ENCODE data around the gene RFTN1. TPM values are rescaled to one million over a fixed set of nuclear protein-coding genes. Genes with fewer than 3 reads are reported as not detected.

The RFTN1 gene
- total RNA-seq, 2 experiments from 2014 or later: 101 to 113 TPM

DNA sequence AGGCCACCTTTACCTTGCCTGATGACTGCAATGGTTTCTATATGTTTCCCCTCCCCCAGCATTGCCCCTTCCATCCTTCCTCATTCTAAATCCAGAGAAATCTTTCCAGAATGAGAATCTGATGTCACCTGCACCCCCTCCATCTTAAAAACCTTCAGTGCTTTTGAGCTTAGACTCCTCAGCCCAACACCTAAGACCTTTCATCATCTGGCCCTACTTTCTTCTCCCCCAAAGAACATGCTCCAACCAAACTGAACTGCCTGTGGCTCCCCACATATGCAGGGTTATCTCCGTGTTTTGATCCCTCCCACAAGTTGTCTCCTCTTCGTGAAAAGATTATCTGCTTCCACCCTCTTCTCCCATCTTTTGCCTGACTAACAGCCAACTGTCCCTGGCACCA lies 27.3 kb downstream of the RFTN1 start:
- no peaks in the 10 kb centered on the region for H3K9me3 Mint-ChIP-seq (ENCODE audit: low read depth)
- H3K4me1 Mint-ChIP-seq: peaks cover 61% of the 10 kb centered on the region
- DNase-seq: no peak
- CTCF ChIA-PET: no interaction called here
- POLR2A ChIA-PET: interaction anchor here (0.6 to 1.2 kb wide), 2 partner anchors 18 to 26 kb away, joined by 4 to 5 read pairs; no protein-coding TSS in a partner anchor
- H3K27me3 Mint-ChIP-seq: no peaks in the 10 kb centered on the region
- no peak overlapping the region for H3K4me3 Mint-ChIP-seq
- peak overlapping the region; percentile 47 for H3K27ac Mint-ChIP-seq
- H3K36me3 Mint-ChIP-seq (ENCODE audit: low read depth): peaks cover 63% of the 10 kb centered on the region
- no peak for ATAC-seq
- intact Hi-C loops (cut with DNase I, micrococcal nuclease): no loop called here

DNA sequence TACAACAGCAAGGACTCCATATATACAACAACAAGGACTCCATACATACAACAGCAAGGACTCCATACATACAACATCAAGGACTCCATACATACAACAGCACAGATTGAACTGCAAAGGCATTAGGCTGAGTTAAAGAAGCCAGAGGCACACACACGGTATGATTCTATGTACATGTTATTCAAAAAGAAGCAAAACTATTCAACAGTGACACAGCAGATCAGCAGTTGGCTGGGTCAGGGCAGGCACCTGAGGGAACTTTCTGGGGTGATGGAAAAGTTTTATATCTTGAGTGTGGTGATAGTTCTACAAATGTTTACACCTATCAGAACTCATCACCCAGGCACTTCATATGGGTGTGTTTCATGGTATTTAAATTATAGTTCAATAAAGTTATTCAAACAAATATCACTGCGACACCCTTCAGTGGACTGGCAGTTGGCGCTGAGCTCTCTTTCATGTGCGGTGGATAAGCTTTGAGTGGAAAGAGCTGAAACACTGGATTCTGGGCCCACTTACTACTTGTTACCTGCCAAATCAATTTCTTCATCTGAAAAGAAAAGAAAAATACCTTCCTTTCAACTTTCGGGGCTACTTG lies 28.0 kb downstream of the RFTN1 start:
- no peaks in the 10 kb centered on the region for H3K27me3 Mint-ChIP-seq
- no peak for ATAC-seq
- no peak overlapping the region for H3K4me3 Mint-ChIP-seq
- intact Hi-C loops (cut with DNase I, micrococcal nuclease): loop anchor here in 1 of 2 experiments (2.0 kb wide), 1 partner anchor 15 kb away; no protein-coding TSS in a partner anchor
- H3K4me1 Mint-ChIP-seq: peaks cover 68% of the 10 kb centered on the region
- ChIA-PET CTCF (interaction anchor here (0.5 to 1.8 kb wide), 2 partner anchors 9 to 25 kb away, joined by 3 to 5 read pairs; no protein-coding TSS in a partner anchor), POLR2A (interaction anchor here (0.6 to 1.2 kb wide), 2 partner anchors 19 to 26 kb away, joined by 4 to 5 read pairs; no protein-coding TSS in a partner anchor)
- peak overlapping the region; percentile 47 for H3K27ac Mint-ChIP-seq
- DNase-seq: no peak
- peaks cover 61% of the 10 kb centered on the region for H3K36me3 Mint-ChIP-seq (ENCODE audit: low read depth)
- H3K9me3 Mint-ChIP-seq (ENCODE audit: low read depth): no peaks in the 10 kb centered on the region

DNA sequence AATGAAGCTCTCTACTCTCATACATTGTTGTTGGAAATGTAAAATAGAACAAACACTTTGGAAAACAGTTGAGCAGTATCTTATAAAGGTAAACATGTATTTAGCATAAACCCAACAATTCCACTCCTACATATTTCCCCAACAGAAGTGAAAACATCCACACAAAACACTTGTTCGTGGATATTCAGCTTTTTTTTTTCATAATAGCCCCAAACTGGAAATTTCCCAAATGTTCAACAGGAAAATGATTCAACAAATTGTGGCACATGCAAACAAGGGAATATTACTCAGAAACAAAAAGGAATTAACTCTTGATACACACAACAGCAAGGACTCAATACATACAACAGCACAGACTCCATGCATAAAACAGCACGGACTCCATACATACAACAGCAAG lies 28.5 kb downstream of the RFTN1 start:
- no peak for DNase-seq
- intact Hi-C loops (cut with DNase I, micrococcal nuclease): loop anchor here in 1 of 2 experiments (2.0 kb wide), 1 partner anchor 16 kb away; no protein-coding TSS in a partner anchor
- ChIA-PET POLR2A (no interaction called here), CTCF (interaction anchor here (0.5 to 1.8 kb wide), 2 partner anchors 8 to 25 kb away, joined by 3 to 5 read pairs; no protein-coding TSS in a partner anchor)
- no peak for ATAC-seq
- Mint-ChIP-seq H3K4me1 (peaks cover 73% of the 10 kb centered on the region), H3K27me3 (no peaks in the 10 kb centered on the region), H3K4me3 (no peak overlapping the region), H3K36me3 (ENCODE audit: low read depth) (peaks cover 63% of the 10 kb centered on the region), H3K9me3 (ENCODE audit: low read depth) (no peaks in the 10 kb centered on the region), H3K27ac (no peak overlapping the region)

DNA sequence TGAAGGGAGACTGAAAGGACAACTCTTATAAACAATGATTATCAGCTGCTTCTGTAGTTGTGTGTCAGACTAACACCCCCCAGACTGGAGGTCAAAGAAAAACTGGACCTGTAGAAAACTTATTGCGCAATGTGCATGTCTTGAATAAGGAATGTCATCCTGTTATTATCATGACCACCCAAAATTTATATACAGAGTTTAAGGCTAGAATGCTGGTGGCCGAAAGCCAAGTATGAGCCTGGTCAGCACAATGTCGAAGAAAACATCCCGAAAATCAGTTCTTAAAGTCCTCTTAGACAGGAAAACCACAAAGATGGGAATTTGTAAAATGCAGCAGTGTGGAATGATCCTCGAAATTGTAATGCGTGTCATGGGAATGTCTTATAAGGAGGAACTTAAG lies 29.3 kb downstream of the RFTN1 start:
- no peak overlapping the region for H3K4me3 Mint-ChIP-seq
- no peaks in the 10 kb centered on the region for H3K9me3 Mint-ChIP-seq (ENCODE audit: low read depth)
- ChIA-PET POLR2A (no interaction called here), CTCF (interaction anchor here (1.0 to 2.5 kb wide), 3 partner anchors 8 to 28 kb away, joined by 3 to 10 read pairs (median 5); no protein-coding TSS in a partner anchor)
- intact Hi-C loops (cut with DNase I, micrococcal nuclease): loop anchor here in 1 of 2 experiments (2.0 kb wide), 1 partner anchor 17 kb away; no protein-coding TSS in a partner anchor
- ATAC-seq (no peak), DNase-seq (no peak)
- no peaks in the 10 kb centered on the region for H3K27me3 Mint-ChIP-seq
- peaks cover 71% of the 10 kb centered on the region for H3K4me1 Mint-ChIP-seq
- H3K36me3 Mint-ChIP-seq (ENCODE audit: low read depth): peaks cover 64% of the 10 kb centered on the region
- no peak overlapping the region for H3K27ac Mint-ChIP-seq

DNA sequence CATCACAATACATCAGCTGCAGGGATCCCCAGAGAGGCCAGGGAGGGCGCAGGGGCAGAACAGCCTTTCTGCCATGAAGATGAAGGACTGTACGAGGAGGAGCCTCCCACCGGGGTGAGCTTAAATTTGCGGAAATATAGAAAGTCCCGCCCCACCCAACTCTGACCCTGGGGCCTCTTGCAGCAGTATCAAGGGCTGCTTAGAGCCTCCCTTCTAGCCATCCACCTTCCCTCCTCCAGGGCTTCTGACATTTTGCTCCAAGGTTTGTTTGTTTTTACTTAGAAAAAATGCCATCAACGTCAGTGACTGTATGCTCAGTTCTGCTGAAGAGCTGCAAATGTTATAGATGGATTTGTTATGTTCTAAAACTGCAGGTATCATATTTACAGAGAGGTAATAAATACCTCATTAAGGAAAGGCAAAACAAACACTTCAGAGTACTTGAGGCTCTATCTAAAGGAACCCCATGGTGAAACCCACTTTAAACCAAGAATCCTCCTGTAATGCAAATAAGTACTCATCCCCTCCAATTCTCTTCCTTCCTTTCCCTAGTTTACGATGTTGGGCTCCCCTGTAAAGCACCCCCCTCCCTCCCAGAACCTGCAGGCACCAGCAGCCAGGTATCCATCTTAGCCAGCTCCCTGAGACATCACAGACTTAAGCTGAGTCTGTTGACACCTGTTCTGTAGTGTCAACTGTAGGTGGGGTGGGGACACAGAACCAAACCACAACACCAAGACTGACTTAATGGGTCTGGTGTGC lies 30.5 kb downstream of the RFTN1 start:
- H3K27me3 Mint-ChIP-seq: no peaks in the 10 kb centered on the region
- H3K9me3 Mint-ChIP-seq (ENCODE audit: low read depth): no peaks in the 10 kb centered on the region
- intact Hi-C loops (cut with DNase I, micrococcal nuclease): loop anchor here (1.0 to 2.0 kb wide), 2 partner anchors 28 kb away; no protein-coding TSS in a partner anchor
- peak overlapping the region; percentile 91 for H3K27ac Mint-ChIP-seq
- peak; percentile 55 for DNase-seq
- peak overlapping the region; percentile 34 for H3K4me3 Mint-ChIP-seq
- CTCF ChIA-PET: interaction anchor here (0.5 to 2.5 kb wide), 7 partner anchors 9 to 171 kb away, joined by 3 to 10 read pairs (median 3); no protein-coding TSS in a partner anchor
- H3K36me3 Mint-ChIP-seq (ENCODE audit: low read depth): peaks cover 63% of the 10 kb centered on the region
- peaks cover 75% of the 10 kb centered on the region for H3K4me1 Mint-ChIP-seq
- ATAC-seq: peak; percentile 72
- POLR2A ChIA-PET: interaction anchor here (0.6 to 1.0 kb wide), 2 partner anchors 8 to 13 kb away, joined by 3 read pairs; no protein-coding TSS in a partner anchor

DNA sequence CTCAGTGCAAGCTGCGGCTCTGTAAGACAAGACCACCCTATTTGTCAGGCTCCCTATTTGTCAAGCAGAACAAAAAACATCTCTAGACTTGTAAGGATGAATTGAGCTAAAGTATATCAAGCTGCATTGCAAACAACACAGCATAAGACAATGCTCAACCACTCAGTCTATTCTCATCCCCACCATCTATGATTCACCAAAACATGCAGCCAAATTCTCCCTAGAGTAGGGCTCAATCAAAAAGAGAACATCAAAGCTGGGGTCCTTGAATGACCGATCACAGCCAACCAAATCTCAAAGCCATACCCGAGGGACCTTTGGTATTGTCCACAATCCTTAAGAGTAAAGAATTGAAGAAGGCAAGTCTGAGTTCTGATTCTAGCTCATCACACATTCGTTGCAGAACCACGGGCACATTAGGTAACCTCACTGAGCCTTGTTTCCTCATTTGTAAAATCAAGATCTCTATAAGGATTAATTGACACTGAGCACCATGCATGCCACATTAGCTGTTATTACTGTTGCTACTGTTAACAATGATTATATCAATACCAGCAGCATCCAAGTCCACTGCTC lies 31.2 kb downstream of the RFTN1 start:
- Mint-ChIP-seq H3K27me3 (no peaks in the 10 kb centered on the region), H3K36me3 (ENCODE audit: low read depth) (peaks cover 62% of the 10 kb centered on the region), H3K9me3 (ENCODE audit: low read depth) (no peaks in the 10 kb centered on the region), H3K4me1 (peaks cover 82% of the 10 kb centered on the region), H3K27ac (peak overlapping the region; percentile 91), H3K4me3 (peak overlapping the region; percentile 34)
- POLR2A ChIA-PET: interaction anchor here (1.0 kb wide), 1 partner anchor 14 kb away, joined by 3 read pairs; no protein-coding TSS in a partner anchor
- DNase-seq (no peak), ATAC-seq (peak; percentile 58)
- CTCF ChIA-PET: interaction anchor here (0.5 to 2.5 kb wide), 6 partner anchors 9 to 170 kb away, joined by 3 to 10 read pairs (median 4); no protein-coding TSS in a partner anchor
- intact Hi-C loops (cut with DNase I, micrococcal nuclease): loop anchor here in 1 of 2 experiments (2.0 kb wide), 1 partner anchor 29 kb away; no protein-coding TSS in a partner anchor

DNA sequence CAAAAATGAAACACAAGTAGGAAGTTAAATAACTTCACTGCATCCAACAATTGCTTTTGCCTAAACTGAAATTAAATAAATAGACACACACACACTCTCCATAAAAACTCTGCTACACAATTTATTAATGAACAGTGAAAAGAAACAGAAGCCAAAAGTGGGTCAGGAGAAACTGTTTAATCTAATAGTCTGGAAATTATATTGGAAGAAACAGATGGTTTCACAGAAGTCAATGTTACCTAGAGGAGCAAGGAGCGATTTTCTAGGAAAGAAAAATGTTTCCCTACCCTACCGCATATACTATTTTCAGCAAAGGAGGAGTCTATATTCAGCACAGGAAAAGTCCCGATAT lies 32.0 kb downstream of the RFTN1 start:
- intact Hi-C loops (cut with DNase I, micrococcal nuclease): no loop called here
- peak overlapping the region; percentile 91 for H3K27ac Mint-ChIP-seq

DNA sequence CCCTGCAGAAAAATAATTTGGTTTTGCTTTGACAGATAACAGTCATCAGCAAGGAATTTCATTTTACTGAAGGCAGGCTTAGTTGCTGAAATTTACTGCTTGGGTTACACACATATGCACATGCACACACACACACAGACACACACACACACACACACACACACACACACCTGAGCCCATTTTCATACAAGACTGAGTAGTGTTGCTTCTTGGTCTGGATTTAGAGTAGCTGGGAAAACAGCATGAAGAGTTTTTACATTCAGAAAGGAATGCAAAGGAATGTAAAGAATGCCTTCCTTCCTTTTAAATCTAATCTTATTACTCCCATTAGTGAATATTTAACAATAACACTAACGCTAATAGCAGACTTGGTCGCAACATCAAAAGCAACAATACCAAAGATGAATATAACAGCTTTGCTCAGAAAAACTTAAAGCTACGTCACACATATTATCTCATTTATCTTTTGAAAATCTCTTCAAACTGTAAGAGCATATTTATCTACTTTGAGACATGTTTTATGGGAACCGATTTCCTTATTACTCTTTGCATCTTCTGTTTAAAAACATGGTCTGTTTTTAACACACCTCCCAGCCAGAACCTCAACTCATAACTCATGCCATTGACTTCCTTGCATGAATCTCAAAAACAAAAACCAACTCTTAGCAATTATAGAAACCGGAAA lies 32.5 kb downstream of the RFTN1 start:
- Mint-ChIP-seq H3K9me3 (ENCODE audit: low read depth) (no peaks in the 10 kb centered on the region), H3K4me3 (peak overlapping the region; percentile 37), H3K27me3 (no peaks in the 10 kb centered on the region), H3K4me1 (peaks cover 84% of the 10 kb centered on the region), H3K36me3 (ENCODE audit: low read depth) (peaks cover 64% of the 10 kb centered on the region), H3K27ac (peak overlapping the region; percentile 91)
- ATAC-seq: peak; percentile 17
- CTCF ChIA-PET: interaction anchor here (0.6 kb wide), 1 partner anchor 669 kb away, joined by 3 read pairs; no protein-coding TSS in a partner anchor
- intact Hi-C loops (cut with DNase I, micrococcal nuclease): no loop called here
- DNase-seq: no peak
- POLR2A ChIA-PET: interaction anchor here (0.7 kb wide), 1 partner anchor 227 kb away, joined by 3 read pairs; no protein-coding TSS in a partner anchor

More for the DNA sequence above, 32.0 kb downstream of the RFTN1 start:
- H3K4me3 Mint-ChIP-seq: peak overlapping the region; percentile 37
- ATAC-seq (no peak), DNase-seq (no peak)
- H3K27me3 Mint-ChIP-seq: no peaks in the 10 kb centered on the region
- peaks cover 64% of the 10 kb centered on the region for H3K36me3 Mint-ChIP-seq (ENCODE audit: low read depth)
- peaks cover 85% of the 10 kb centered on the region for H3K4me1 Mint-ChIP-seq
- CTCF ChIA-PET: interaction anchor here (0.6 to 2.5 kb wide), 3 partner anchors 10 to 669 kb away, joined by 3 to 10 read pairs (median 6); no protein-coding TSS in a partner anchor
- no peaks in the 10 kb centered on the region for H3K9me3 Mint-ChIP-seq (ENCODE audit: low read depth)
- POLR2A ChIA-PET: interaction anchor here (0.7 kb wide), 1 partner anchor 227 kb away, joined by 3 read pairs; no protein-coding TSS in a partner anchor

DNA sequence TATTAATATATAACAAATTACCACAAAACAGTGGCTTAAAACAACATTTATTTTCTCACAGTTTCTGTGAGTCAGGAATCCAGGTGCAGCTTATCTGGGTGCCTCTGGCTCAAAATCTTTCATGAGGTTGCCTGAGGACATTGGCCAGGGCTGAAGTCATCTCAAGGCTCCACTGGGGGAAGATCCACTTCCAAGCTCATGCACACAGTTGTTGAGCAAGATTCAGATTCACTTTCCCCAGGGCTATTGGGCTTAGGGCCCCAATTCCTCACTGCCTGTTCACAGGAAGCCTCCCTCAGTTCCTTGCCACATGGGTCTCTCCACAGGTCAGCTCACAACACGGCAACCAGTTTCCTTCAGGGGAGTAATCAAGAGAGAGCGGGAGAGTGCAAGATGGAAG lies 35.0 kb downstream of the RFTN1 start:
- no peaks in the 10 kb centered on the region for H3K9me3 Mint-ChIP-seq (ENCODE audit: low read depth)
- ChIA-PET POLR2A (interaction anchor here (0.6 kb wide), 1 partner anchor 13 kb away, joined by 3 read pairs; no protein-coding TSS in a partner anchor), CTCF (no interaction called here)
- ATAC-seq (no peak), DNase-seq (no peak)
- peaks cover 72% of the 10 kb centered on the region for H3K4me1 Mint-ChIP-seq
- peak overlapping the region; percentile 63 for H3K27ac Mint-ChIP-seq
- no peaks in the 10 kb centered on the region for H3K27me3 Mint-ChIP-seq
- H3K36me3 Mint-ChIP-seq (ENCODE audit: low read depth): peaks cover 65% of the 10 kb centered on the region
- intact Hi-C loops (cut with DNase I, micrococcal nuclease): no loop called here
- no peak overlapping the region for H3K4me3 Mint-ChIP-seq

DNA sequence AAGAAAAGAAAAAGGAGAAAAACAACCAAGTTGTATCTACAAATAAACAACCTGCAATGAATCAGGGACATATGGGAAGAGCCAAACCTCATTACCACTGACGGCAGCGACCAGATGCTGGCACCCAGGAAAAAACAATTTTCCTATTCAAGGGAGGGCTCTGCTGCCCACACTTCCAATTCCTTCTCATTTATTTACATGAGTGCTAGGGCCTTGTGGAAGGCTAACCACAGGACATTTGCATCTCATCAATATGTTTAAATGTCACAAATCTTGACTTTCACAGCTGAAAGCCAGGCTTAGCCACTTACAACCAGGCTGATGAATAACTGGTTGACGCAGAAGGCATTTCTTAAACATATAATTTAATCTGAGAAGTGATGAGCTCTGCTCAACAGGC lies 36.0 kb downstream of the RFTN1 start:
- H3K36me3 Mint-ChIP-seq (ENCODE audit: low read depth): peaks cover 67% of the 10 kb centered on the region
- no peaks in the 10 kb centered on the region for H3K9me3 Mint-ChIP-seq (ENCODE audit: low read depth)
- peak overlapping the region; percentile 7 for H3K27ac Mint-ChIP-seq
- H3K4me1 Mint-ChIP-seq: peaks cover 63% of the 10 kb centered on the region
- intact Hi-C loops (cut with DNase I, micrococcal nuclease): no loop called here
- H3K4me3 Mint-ChIP-seq: no peak overlapping the region
- ATAC-seq (no peak), DNase-seq (no peak)
- ChIA-PET POLR2A (interaction anchor here (0.7 kb wide), 1 partner anchor 20 kb away, joined by 3 read pairs; no protein-coding TSS in a partner anchor), CTCF (interaction anchor here (1.1 kb wide), 2 partner anchors 9 to 14 kb away, joined by 4 read pairs; no protein-coding TSS in a partner anchor)
- H3K27me3 Mint-ChIP-seq: no peaks in the 10 kb centered on the region

Data from activated CD4-positive, alpha-beta T cell treated with anti-CD3 and anti-CD28 coated beads for 36 hours (primary cell).